GM18909 (cell line): ENCODE measurements around the gene TMEM108.

ENCODE experiments used
- ATAC-seq: cut with Tn5 transposase; IDR thresholded peaks from one replicate; pipeline ENCODE4 v1.9.1; 2021; ENCODE audit warnings: mild to moderate bottlenecking; ENCODE audit not compliant: unreplicated experiment, poor library complexity

TMEM108 gene

GRCh38 chr3:133113927-133114597, 75.9 kb downstream of the TMEM108 start:
- no peak for ATAC-seq

DNA sequence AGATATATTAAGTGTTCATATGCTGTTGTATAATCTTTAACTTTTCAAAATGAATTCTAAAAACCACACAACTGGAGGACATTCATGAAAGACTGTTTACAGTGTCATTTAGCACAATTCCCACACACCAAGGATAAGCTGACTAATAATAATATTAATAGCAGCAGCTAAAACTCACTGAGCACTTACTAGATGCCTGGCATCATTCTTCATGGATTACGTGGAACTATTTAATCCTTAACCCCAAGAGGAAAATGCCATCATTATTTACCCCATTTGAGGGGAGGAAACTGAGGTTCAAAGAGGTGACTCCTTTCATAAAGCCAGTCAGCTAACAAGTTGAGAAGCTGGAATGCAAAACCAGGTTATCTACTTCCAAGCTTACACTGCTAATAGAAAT, 77.0 kb downstream of the TMEM108 start:
- no peak for ATAC-seq

GRCh38 chr3:133117342-133117741, 79.2 kb downstream of the TMEM108 start:
- no peak for ATAC-seq

DNA sequence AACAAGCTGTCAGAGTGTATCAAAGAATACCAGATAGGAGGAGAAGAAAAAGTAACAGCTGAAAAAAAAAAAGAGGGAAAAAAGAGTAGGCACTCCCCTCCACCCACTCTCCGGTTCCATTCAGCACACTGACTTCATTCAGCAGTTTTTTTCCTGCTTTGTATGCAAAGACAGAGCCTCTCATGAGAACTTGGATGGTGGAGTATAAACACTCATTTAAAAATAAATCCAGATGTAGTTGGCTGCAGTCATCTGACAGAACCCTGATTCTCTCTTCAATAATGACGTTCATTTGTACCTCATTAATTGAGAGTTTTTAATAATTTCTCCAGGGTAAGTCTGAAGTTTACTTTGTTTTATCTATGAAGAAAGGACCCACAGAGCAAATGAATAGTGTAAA, 81.0 kb downstream of the TMEM108 start:
- no peak for ATAC-seq

GRCh38 chr3:133121450-133121849, 83.3 kb downstream of the TMEM108 start:
- ATAC-seq = no peak

- ATAC-seq = no peak
These were observed 85.4 kb downstream of the TMEM108 start for GRCh38 chr3:133123636-133124035.

GRCh38 chr3:133124511-133124910, 86.3 kb downstream of the TMEM108 start:
- ATAC-seq = no peak

- ATAC-seq = no peak
These were observed 87.0 kb downstream of the TMEM108 start for GRCh38 chr3:133125171-133125570.

DNA sequence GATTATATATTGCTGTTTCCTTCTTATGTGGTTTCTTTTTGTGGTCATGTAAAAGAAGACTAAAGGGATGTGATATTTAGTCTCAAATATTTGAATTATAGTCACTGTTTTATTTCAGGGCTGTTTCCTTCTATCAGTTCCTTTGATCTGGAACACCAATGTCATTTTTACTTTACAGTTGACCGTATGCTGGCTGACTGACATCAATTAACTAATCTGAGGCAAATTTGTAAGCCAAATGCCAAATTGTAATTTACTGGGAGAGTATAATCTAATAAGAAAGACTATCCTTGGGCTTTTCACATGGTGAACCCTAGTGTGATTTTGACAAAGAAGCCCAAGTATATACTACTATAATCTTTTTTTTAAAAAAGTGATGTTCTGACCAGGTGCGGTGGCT, 87.6 kb downstream of the TMEM108 start:
- no peak for ATAC-seq

- no peak for ATAC-seq
These were observed 89.2 kb downstream of the TMEM108 start for GRCh38 chr3:133127381-133127780.

- ATAC-seq = no peak
These were observed 92.0 kb downstream of the TMEM108 start for GRCh38 chr3:133130168-133130567.

DNA sequence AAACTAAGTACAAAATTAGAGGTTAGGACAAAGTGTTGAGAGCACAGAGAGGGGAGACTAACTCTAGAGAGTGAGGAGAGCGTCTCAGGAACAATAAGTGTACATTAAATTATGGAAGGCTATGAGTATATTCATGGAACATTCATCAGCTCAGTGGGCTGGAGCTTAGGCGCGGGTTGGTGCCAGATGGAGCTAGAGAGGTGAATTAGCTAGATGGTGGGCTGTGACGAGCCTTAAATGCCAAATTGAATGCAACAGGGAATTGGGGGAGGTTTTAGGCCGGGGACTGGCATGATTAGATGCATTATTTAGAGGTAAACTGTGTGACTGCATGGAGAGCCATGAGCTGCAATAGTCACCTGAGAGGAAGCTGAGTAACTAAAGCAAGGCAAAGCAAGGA, 97.1 kb downstream of the TMEM108 start:
- ATAC-seq = no peak

- ATAC-seq = peak; percentile 73
These were observed 98.2 kb downstream of the TMEM108 start for GRCh38 chr3:133136114-133137041.

- ATAC-seq = peak; percentile 13
These were observed 99.1 kb downstream of the TMEM108 start for GRCh38 chr3:133137042-133137996.

DNA sequence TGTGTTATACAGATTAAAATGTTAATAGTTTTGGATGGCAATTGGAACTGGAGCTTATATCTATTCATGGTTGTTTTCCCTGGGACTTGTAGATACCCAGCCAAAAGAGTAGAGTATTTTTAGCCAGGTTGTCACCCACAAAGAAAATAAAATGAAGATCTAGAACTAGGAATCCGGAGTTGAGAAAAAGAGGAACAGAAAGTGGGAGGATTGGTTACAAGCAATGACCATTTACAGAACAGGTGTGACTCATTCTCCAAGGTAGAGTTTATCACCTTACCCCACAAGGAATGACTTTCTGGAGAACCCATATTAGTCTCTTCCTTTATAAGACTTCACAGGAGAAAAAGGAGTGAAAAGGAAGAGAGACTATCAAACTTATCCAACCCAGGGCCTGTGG, 99.8 kb downstream of the TMEM108 start:
- ATAC-seq = peak; percentile 86

DNA sequence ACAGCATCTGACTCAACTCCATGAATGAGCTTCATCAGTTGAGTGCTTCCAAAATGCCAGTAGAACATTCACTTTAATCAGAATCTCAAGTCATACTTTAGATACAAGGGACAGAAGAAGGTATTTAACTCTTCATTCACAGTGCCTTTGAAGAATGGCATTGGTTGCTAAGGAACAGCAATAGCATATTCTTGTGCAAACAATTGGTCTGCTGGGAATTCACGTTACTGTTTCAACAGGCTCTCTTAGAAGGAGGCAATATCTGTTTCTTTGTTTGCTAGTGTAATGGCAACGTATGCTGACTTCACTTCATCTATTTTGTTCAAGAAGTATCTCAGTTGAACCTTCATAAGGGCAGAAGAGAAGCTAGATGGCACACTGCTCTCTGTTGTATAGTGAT, 113.9 kb downstream of the TMEM108 start:
- ATAC-seq = no peak

GRCh38 chr3:133152681-133153220, 114.6 kb downstream of the TMEM108 start:
- ATAC-seq = no peak

DNA sequence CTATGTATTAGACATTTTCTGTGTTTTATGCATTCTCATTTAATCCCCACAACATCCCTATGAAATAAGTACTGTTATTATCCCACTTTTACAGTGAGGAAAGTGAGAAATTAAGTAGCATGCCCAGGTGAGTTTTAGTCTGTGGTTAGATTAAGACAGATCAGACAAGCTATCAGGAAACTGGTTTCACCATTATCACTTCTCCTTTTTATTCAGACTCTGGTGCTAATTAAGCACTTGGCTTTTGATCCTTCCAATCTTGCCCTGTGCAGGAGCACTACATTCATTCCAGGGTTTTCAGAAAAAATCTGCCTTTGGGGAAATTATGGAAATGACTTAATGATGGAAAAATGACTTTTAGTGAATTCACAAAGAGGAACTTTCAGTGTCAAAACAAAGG, 115.2 kb downstream of the TMEM108 start:
- no peak for ATAC-seq

DNA sequence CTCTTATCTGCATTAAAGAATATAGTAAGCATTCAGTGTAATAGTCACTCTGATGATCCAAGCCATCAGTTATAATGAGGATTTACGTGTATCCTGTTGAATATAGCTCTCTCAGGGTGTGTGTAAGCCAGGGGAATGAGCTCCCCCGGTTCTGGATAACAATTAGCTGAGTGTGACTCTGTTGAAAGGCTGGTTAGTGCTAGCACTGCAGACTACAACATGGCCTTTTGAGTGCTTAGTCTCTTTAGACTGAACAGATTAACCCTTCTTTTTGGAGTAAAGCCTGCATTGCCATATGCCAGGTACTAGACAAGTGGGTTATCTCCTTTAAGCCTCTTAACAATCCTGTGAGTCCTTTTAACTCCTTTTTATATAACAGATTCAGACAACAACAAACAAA, 119.5 kb downstream of the TMEM108 start:
- ATAC-seq = no peak

- ATAC-seq = no peak
These were observed 120.5 kb downstream of the TMEM108 start for GRCh38 chr3:133158686-133159085.
